HG03439 (cell line): ENCODE measurements around the gene CHST8.

Experiments
- ATAC-seq: cut with Tn5 transposase; IDR thresholded peaks from one replicate; pipeline ENCODE4 v1.9.1; 2021; ENCODE audit warnings: mild to moderate bottlenecking, moderate library complexity; ENCODE audit not compliant: unreplicated experiment

Gene CHST8

GRCh38 chr19:33706631-33707030 is 84.9 kb downstream of the CHST8 start:
- no peak for ATAC-seq

DNA sequence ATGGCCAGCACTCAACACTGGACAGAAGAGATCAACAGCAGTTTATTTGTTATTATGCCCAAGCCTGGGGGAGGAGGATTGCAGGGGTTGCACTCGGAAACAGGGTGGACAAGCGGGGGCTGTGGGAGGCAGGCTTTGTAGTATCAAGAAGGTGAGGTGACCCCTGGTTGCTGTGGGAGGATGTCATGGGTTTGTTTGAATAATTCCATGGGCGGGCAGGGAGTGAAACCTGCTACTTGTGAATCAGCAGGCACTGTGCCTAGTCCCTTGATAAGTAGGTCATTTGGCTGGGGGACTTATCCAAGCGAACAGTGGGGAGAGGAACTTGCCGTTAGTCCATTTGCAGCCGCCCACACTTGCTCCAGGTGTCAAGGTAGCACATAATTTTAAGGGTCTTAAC is 90.5 kb downstream of the CHST8 start:
- no peak for ATAC-seq

DNA sequence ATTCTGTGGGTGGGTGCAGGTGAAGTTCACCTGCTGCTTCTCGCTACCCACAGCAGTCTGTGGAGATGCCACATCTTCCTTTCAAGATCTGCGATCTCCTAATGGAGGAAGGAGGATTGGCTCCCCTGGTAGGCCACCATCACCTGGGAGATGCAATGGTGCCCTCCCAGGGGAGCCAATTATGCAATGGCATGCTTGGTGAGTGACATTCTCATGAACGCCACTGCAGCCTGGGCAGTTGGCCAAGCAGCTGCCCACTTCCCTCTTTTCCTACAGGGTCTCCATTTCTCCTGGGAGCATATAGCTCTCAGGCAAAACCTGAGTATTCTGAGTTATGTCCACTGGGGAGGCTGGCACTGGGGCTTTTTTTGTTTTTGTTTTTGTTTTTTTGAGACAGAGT is 91.4 kb downstream of the CHST8 start:
- ATAC-seq = no peak

- ATAC-seq = no peak
Measured at GRCh38 chr19:33714149-33714548, 92.4 kb downstream of the CHST8 start.

DNA sequence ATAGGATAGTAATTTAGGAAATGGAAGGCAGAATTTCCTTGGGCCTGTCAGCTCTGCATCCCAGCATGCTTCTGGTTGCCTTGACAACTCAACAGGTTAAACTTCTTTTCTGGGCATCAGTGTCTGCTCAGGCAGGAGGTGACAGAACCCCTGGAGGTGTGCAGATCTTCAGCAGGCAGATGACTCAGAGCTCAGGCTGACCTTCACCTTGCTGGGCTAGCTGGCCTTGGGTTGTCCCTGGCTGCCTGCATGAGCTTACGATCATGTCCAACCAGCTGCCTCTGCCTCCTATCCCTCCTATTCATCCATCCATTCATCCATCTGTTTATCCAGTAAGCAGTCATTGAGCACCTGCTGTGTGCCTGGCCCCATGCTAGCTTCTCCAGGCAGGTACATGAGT is 93.7 kb downstream of the CHST8 start:
- ATAC-seq = no peak

DNA sequence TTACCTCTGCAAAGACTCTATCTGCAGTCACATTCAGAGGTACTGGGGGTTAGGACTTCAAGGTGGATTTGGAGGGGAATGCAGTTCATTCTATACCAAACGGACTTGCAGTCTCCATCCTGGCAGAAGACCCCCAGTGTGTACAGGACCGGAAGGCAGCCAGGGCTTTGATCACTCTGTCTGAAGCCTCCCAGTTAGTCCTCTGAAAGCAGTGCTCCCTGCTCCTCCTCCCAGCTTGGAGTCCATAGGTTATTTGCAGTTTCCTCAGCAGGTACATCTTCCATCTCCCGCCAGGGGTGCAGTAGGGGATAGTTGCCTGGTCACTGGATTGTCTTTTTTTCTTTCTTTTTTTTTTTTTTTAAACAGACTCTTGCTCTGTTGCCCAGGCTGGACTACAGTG is 96.1 kb downstream of the CHST8 start:
- ATAC-seq = no peak

DNA sequence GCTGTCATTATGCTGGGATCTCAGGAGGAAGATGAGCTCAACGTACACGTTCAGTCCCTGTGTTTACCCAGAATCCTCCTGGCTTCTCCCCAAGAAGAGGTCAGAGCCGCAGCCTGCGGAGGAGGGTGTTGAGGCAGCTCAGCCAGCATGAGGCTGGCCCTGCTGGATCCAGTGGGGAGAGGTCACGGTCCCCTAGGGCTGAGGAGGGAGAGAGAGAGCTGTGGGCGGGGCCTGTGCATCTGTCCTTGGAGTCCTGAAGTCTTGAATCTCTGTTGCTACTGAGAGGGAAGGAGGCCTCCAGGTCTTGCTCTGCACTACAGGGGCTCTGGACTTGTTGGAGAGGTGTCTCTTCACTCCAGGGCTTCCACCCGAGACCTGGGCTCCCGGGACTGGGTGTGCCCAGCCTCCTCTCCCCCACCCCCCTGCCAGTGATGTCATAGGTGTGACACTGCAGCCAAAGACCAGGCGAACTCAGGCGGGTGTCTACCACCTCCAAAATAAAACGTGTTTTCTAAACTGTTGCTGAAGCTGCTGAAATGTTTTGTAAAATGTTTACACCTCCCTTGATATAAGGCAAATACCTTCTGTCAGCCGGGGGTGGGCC is 97.0 kb downstream of the CHST8 start:
- ATAC-seq = no peak

- ATAC-seq = no peak
Measured at GRCh38 chr19:33719366-33720154, 97.8 kb downstream of the CHST8 start.

- ATAC-seq = no peak
Measured at GRCh38 chr19:33720155-33720493, 98.4 kb downstream of the CHST8 start.

- no peak for ATAC-seq
Measured at GRCh38 chr19:33720691-33721682, 99.2 kb downstream of the CHST8 start.

- ATAC-seq = no peak
Measured at GRCh38 chr19:33721735-33722297, 100.1 kb downstream of the CHST8 start.

- ATAC-seq = no peak
Measured at GRCh38 chr19:33722456-33723239, 100.9 kb downstream of the CHST8 start.

DNA sequence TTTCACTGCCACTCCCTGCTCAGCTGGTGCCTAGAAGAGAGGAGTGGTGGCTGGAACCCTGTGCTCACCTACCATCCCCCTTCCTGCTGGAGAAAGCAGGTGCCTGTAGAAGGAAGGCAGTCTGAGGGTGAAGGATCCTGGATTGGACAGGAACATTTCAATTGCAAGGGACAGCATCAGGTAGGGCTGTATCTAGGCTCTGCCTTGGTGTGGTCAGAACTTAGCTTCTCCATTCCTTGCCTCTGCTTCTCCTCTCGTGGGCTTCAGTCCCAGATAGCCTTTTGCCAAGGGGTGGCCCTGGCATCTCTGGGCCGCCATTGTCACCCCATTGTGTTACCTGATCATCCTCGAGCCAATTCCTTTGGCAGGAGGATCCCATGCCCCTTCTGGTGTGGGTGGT is 101.8 kb downstream of the CHST8 start:
- no peak for ATAC-seq

- no peak for ATAC-seq
Measured at GRCh38 chr19:33724021-33724720, 102.4 kb downstream of the CHST8 start.

GRCh38 chr19:33724721-33725060 is 102.9 kb downstream of the CHST8 start:
- no peak for ATAC-seq

GRCh38 chr19:33725567-33725966 is 103.8 kb downstream of the CHST8 start:
- ATAC-seq = no peak

DNA sequence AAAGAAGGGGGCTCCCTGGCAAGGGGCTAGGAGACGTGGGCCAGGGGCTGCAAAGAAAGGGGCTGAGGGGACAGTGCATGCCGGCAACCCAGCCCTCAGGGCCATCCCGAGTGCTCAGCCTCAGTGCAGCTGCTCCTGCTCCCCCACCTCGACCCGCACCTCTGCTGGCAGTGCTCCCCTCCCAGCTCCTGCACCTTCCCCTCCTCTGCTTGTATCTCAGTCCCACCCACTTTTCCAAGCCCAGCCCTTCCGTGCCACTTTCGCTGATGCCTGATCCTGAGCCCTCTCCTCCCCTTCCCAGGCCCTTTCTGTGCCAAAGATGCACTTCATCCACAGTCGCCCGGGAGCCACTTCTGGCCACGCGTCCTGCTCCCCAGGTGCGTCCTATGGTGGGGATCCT is 105.0 kb downstream of the CHST8 start:
- ATAC-seq = no peak

DNA sequence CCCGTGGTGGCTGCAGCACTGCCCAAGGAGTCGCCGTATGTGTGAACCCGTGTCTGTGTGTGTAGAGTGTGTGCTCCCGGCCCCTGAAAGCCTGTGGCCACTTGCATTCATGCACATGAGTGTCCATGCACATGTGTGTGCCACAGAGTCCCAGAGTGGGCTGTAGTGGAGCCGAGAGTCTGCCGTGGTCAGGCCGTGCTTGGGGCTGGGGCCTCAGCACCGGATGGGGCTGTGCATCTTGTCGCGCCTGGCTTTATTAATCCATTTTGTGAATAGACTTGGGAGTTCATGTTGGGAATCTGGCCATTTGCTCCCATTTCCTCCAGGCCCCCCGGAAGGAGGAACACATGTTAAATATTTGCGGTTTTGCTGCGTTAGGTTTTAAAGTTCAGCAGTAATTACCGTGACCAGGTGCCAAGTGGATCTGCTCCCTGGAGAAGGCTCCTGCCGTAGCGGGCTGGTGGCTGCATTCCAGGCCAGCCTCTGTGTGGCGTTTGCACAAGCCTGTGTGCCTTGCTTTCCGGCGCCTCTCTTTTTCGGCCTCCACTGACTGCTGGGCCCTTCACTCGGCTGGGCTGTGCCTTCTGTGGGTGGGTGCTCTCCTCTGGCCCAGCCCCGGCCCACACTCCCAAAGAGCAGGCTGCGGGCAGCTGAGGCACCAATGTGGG is 105.7 kb downstream of the CHST8 start:
- ATAC-seq = no peak

DNA sequence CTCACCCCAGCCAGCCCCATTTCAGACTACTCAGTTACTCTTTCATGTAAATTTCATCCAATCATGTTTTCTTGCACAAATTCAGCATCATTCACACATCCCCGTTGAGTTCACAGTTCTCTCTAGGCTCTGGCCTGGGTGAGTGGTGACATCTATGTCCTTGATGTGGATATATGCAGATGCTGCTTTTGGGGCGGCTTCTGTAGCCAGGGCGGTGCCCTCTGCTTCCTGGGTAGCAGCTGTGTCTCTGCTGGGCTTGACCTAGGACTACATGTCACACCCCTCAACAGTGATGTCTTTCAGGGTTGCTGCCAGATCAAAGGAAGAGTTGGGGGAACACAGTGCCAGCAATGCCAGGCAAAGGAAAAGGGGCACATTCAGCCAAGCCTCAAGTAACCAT is 106.4 kb downstream of the CHST8 start:
- ATAC-seq = no peak
